ENCODE data around the gene PHC2.

GRCh38 chr1:33349778-33350610, 80.9 kb downstream of the PHC2 start:
- TF ChIP-seq CTCF (IDR thresholded peaks at IDR 0.05; ENCODE audit: poor library complexity, severe bottlenecking): no peak
- no peak for TF ChIP-seq EP300 (conservative IDR thresholded peaks at IDR 0.05; ENCODE audit: poor library complexity, severe bottlenecking)
- TF ChIP-seq EZH2 (IDR thresholded peaks at IDR 0.05; ENCODE audit: borderline replicate concordance, insufficient read depth, low read length, poor library complexity, severe bottlenecking): no peak
- no peak for TF ChIP-seq REST (IDR thresholded peaks at IDR 0.05; ENCODE audit: borderline replicate concordance)
- peak; percentile 89 for TF ChIP-seq POLR2AphosphoS5 (IDR thresholded peaks at IDR 0.05)
- peak; percentile 68 for TF ChIP-seq MXI1 (conservative IDR thresholded peaks at IDR 0.05; ENCODE audit: poor library complexity, severe bottlenecking)

All from neural cell (in vitro differentiated cells).